Right ventricle myocardium inferior (tissue), 1 donor: ENCODE results near the gene DIPK1B. TPM values are rescaled to one million over a fixed set of nuclear protein-coding genes. Genes with fewer than 3 reads are reported as not detected.

Source experiments
- ATAC-seq: fragments of 200-7000 bp; cut with Tn5 transposase; one replicate; pipeline ENCODE4 v1.9.1; 2020; ENCODE audit warnings: mild to moderate bottlenecking, moderate library complexity
- DNase-seq: peaks from one replicate; pipeline ENCODE4 v3.0.0; 2021; ENCODE audit errors: missing footprints
- intact Hi-C: fragments of 100-400 bp; cut with DNase I; formaldehyde crosslinking; loops from one replicate; pipeline ENCODE4 v1.11.0; 2022
- total RNA-seq: library from RNA; stranded (reverse); fragmentation: NEBNext Ultra II Directional; extraction: Animal tissue kit (Norgen Biotek cat#: 25700); gene quantifications from one replicate; pipeline ENCODE4 v1.2.1, GENCODE V29; 2021
- donor health status: DM: no; HTN: yes; CAD: no; lungs with severe emphysema.

Gene DIPK1B
- total RNA-seq, 1 donor from 2014 or later, result 16.4 TPM

- no peak for ATAC-seq
- DNase-seq, result no peak
- intact Hi-C loops, result no loop called here
These were observed 11.1 kb downstream of the DIPK1B start for GRCh38 chr9:136723362-136723976.

GRCh38 chr9:136723989-136724388 is 11.6 kb downstream of the DIPK1B start:
- no peak for DNase-seq
- intact Hi-C loops, result no loop called here
- no peak for ATAC-seq

- intact Hi-C loops, result loop anchor here (5.0 kb wide), 1 partner anchor 37 kb away; the partner anchor contains the start of gene AGPAT2
- no peak for ATAC-seq
These were observed 12.4 kb downstream of the DIPK1B start for GRCh38 chr9:136724772-136725171.

GRCh38 chr9:136725612-136726011 is 13.2 kb downstream of the DIPK1B start:
- ATAC-seq (no peak), DNase-seq (no peak)
- intact Hi-C loops, result loop anchor here (5.0 kb wide), 1 partner anchor 38 kb away; the partner anchor contains the start of gene AGPAT2

More at GRCh38 chr9:136724772-136725171, 12.4 kb downstream of the DIPK1B start:
- no peak for DNase-seq

GRCh38 chr9:136726118-136726517 is 13.7 kb downstream of the DIPK1B start:
- DNase-seq (no peak), ATAC-seq (no peak)
- intact Hi-C loops, result loop anchor here (5.0 kb wide), 1 partner anchor 39 kb away; the partner anchor contains the start of gene AGPAT2

DNA sequence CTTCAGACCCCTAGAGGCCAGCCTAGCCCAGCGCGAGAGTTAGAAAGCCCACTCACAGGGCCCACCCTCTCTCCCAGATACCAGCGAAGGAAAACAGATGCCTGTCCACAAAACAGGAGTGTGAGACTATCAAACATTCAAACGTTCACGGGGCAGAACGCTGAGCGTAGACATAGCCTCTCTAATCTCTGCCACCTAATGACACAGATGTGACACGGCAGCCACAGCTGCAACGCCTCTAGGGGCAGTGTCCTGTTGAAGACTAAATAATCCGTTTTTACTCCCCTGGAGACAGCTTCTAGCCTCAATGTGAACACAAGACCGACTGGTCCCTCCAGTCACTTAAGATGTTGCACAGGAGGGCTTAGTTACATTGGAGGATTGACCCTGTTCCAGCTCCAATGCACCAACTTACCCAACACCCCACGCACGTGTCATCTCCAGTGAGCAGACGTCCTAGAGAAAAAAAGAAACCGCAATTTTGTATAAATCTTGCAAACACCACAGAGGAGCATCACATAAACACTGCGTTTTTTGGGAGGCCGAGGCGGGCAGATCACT is 14.3 kb downstream of the DIPK1B start:
- DNase-seq (peak; percentile 15), ATAC-seq (no peak)
- intact Hi-C loops, result loop anchor here (5.0 kb wide), 1 partner anchor 39 kb away; the partner anchor contains the start of gene AGPAT2

- DNase-seq, result peak; percentile 95
- peak; percentile 88 for ATAC-seq
- intact Hi-C loops, result loop anchor here (5.0 kb wide), 1 partner anchor 41 kb away; the partner anchor contains the start of gene AGPAT2
These were observed 15.7 kb downstream of the DIPK1B start for GRCh38 chr9:136728080-136728547.

- intact Hi-C loops, result loop anchor here (5.0 kb wide), 1 partner anchor 41 kb away; the partner anchor contains the start of gene AGPAT2
- DNase-seq, result peak; percentile 73
These were observed 16.3 kb downstream of the DIPK1B start for GRCh38 chr9:136728548-136729123.

DNA sequence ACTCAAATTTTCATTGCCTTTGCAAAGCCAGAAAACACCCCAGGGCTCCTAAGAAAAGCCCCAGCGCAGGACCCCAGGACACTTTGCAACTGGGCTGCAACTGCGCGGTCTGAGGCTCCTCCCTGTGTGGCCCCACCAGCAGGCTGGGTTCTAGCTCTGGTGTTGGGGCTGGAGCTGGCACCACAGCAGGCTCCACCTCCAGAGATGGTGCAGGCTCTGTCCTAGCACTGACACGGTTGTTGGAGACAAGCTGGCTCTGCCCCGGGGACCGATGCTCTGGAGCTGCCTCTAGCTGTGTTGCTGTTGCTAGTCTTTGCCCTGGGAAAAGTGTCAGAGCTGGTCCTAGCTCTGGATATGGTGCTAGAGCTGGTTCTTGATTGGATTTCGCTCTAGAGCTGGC is 16.8 kb downstream of the DIPK1B start:
- ATAC-seq, result no peak
- DNase-seq, result no peak
- intact Hi-C loops, result loop anchor here (5.0 kb wide), 1 partner anchor 42 kb away; the partner anchor contains the start of gene AGPAT2

More at GRCh38 chr9:136728548-136729123, 16.3 kb downstream of the DIPK1B start:
- ATAC-seq, result peak; percentile 44

GRCh38 chr9:136729926-136730325 is 17.6 kb downstream of the DIPK1B start:
- ATAC-seq, result no peak
- intact Hi-C loops, result loop anchor here (5.0 kb wide), 1 partner anchor 43 kb away; the partner anchor contains the start of gene AGPAT2

DNA sequence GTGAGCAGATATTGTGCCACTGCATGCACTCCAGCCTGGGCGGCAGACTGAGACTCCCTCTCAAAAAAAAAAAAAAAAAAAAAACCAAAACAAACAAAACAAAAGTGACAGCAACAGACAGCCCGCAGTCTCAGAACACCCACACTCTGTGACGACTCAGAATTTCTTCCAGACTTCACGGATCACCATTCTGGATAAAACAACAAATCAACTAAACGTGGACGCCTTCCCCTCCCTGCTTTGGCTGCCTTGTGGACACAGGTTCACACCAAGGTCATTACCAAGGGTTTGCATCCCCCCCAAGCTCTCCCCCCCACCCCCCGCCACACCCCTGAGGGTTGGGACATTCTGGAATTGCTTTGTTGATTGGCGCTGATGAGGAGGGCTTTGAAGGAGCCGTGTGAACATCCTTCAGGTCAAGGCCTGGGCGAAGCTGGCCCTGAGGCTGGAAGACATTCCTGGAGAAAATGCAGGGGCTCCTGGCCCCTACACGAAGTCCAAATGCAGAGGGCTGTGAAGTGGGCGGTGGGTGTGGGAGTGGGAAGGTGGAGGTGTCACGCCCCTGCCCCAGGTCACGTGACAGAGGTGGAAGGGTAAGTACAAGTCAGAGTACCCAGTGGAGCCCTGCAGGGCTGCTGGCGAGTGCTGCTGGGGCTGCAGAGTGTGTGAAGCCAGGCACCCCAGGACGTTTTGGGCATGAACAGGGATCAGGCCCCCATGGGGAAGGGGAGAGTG is 20.2 kb downstream of the DIPK1B start:
- DNase-seq, result peak; percentile 18
- intact Hi-C loops, result no loop called here
- ATAC-seq, result no peak

More at GRCh38 chr9:136729926-136730325, 17.6 kb downstream of the DIPK1B start:
- peak; percentile 5 for DNase-seq

DNA sequence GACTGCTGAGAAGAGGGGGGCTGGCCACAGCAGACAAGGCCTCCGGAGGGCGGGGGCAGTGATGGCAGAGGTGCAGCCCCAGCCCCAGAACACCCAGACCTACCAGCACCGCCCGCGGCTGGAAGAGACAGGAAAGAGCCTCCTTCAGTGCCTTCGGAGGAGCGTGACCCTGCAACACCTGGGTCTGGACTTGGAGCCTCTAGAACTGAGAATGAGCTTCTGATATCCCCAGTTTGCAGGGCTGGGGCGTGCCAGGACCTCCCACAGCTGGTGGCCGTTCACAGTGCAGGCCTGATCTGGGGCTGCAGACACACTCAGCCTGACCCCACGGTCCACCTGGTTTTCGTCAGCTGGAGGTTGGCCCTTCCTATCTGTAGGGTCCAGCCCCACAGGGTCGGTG is 21.2 kb downstream of the DIPK1B start:
- ATAC-seq (no peak), DNase-seq (peak; percentile 22)
- intact Hi-C loops, result no loop called here

GRCh38 chr9:136734837-136735496 is 22.6 kb downstream of the DIPK1B start:
- ATAC-seq, result no peak
- DNase-seq, result no peak
- intact Hi-C loops, result no loop called here

GRCh38 chr9:136735812-136736480 is 23.6 kb downstream of the DIPK1B start:
- no peak for DNase-seq
- ATAC-seq, result no peak
- intact Hi-C loops, result no loop called here

DNA sequence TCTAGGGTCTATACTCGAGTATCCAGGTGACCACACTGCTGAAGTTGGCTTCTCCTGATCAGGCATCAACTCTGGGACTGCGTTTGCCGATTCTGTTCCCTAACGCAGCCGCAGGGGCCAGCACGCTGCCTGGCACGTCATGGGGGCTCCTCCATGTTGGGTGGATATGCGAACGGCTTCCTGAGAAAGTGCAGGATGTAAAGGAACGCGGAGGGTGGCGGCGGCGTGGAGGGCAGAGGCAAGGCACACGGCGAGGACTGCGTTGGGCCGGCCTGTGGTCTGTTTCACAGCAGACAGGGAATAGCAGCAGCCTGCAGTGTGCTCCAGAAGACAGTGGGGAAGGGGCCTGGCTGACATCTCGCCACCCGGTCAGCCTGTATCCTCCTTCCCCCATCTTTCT is 26.6 kb downstream of the DIPK1B start:
- intact Hi-C loops, result no loop called here
- ATAC-seq, result no peak
- DNase-seq, result no peak

DNA sequence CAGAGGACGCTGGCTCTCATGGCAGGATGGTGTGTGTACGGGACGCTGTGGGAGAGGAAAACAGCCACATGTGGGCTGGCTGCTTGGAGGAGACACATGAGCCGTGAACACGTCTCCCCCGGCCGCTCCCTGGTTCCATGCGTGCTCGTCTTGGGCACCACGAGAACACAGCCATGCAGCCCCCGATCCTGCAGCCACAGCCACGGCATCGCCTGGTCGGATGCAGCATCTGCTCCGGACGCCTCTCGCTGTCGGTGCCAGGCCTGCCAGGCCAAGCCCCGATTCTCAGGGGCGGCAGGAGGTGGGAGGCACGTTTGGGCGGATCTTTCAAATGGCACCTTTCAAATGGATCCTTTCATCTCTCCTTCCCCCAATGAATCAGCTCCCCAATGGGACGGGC is 27.1 kb downstream of the DIPK1B start:
- DNase-seq (no peak), ATAC-seq (no peak)
- intact Hi-C loops, result no loop called here

GRCh38 chr9:136740069-136740468 is 27.7 kb downstream of the DIPK1B start:
- ATAC-seq (no peak), DNase-seq (no peak)
- intact Hi-C loops, result no loop called here

DNA sequence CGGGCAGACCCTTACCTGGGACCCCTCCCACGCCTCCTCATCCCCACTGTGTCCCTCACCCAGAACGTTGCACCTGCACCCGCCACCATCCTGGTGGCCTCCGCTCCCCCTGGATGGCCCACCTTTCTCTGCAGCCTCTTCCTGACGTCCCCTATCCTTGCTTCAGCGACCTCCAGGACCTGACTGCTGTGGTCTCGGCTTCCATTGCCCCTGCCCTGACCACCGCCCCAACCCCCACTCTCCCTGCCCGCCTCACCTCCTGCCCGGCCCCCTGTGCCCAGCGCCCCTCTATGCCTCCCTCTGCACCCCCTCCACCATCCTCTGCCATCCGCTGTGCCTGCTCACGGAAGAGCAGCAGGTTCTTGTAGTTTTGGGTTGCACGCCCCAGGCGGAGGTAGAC is 28.1 kb downstream of the DIPK1B start:
- ATAC-seq (peak; percentile 2), DNase-seq (no peak)
- intact Hi-C loops, result no loop called here
